ENCODE results near the gene PXMP2. TPM values are rescaled to one million over a fixed set of nuclear protein-coding genes. Genes with fewer than 3 reads are reported as not detected.

PXMP2 gene
- total RNA-seq, 1 experiment from 2014 or later = 17.8 TPM

- H3K56ac ChIP-seq (ENCODE audit: insufficient read length, low read depth, low read length) = no peak overlapping the region
- no peaks in the 10 kb centered on the region for H3K9me3 ChIP-seq (ENCODE audit: control insufficient read depth, low read depth, low read length)
- no peak overlapping the region for H3K27ac ChIP-seq (ENCODE audit: insufficient read length, low read depth, low read length)
- Mint-ChIP-seq H3K36me3 (ENCODE audit: insufficient read depth in 1 of 3, low read depth in 3 of 3) (peaks cover 30 to 73% (median 63%) of the 10 kb centered on the region in 3 experiments; a peak in 6 of 7 replicates), H3K9me3 (no peaks in the 10 kb centered on the region), H3K27me3 (ENCODE audit: low read depth) (no peaks in the 10 kb centered on the region), H3K4me1 (peaks cover 2 to 3% of the 10 kb centered on the region in 2 experiments; a peak in 2 of 4 replicates), H3K4me3 (no peak overlapping the region), H3K27ac (no peak overlapping the region)
- TF ChIP-seq CTCF (conservative IDR thresholded peaks at IDR 0.05) = no peak
- H2AK5ac ChIP-seq (ENCODE audit: insufficient read length, low read length) = no peak overlapping the region
- no peak overlapping the region for H2AFZ ChIP-seq (ENCODE audit: low read length)
- no peak overlapping the region for H3K4me2 ChIP-seq (ENCODE audit: insufficient read depth, insufficient read length, low read length)
- H2BK120ac ChIP-seq (ENCODE audit: low read depth, low read length, poor library complexity, severe bottlenecking) = no peak overlapping the region
- H3K9ac ChIP-seq (ENCODE audit: extremely low read depth, insufficient read length, low read length) = no peak overlapping the region
- no CpG with 5 or more reads among the region's 17 CpGs for WGBS (ENCODE audit: extremely low coverage, insufficient read length, low lambda C conversion rate)
- no peak for DNase-seq
- H3K23ac ChIP-seq (ENCODE audit: insufficient read length, low read depth, low read length) = no peak overlapping the region
- H3T11ph ChIP-seq (ENCODE audit: low read length) = no peak overlapping the region
- no peak overlapping the region for H4K91ac ChIP-seq (ENCODE audit: insufficient read length, low read depth, low read length)
- no peak overlapping the region for H4K8ac ChIP-seq (replicated peaks; ENCODE audit: insufficient read length, low read depth, low read length)
- no peaks in the 10 kb centered on the region for H3K23me2 ChIP-seq (ENCODE audit: insufficient read length, low read depth, low read length, poor library complexity, severe bottlenecking)
- H3K4ac ChIP-seq (ENCODE audit: low read depth, low read length) = no peak overlapping the region
- H2BK15ac ChIP-seq (ENCODE audit: low read depth, low read length) = no peak overlapping the region
- H3K4me1 ChIP-seq (ENCODE audit: insufficient read depth, low read length) = no peaks in the 10 kb centered on the region
- peaks cover 9% of the 10 kb centered on the region; the same call in 1 of the 2 replicates for H3K79me2 ChIP-seq (ENCODE audit: insufficient read depth, low read length)
- H4K5ac ChIP-seq (ENCODE audit: insufficient read length, low read depth, low read length) = no peak overlapping the region
- H4K20me1 ChIP-seq (ENCODE audit: control insufficient read depth, insufficient read depth, insufficient read length) = no peaks in the 10 kb centered on the region
- H2BK20ac ChIP-seq (ENCODE audit: low read depth, low read length, poor library complexity, severe bottlenecking) = no peak overlapping the region
- no peaks in the 10 kb centered on the region for H3K27me3 ChIP-seq (ENCODE audit: insufficient read depth, low read length)
- peaks cover 6% of the 10 kb centered on the region for H3K79me1 ChIP-seq (ENCODE audit: insufficient read depth, low read depth, low read length, poor library complexity, severe bottlenecking)
- no peak overlapping the region for H3K18ac ChIP-seq (ENCODE audit: insufficient read length, low read depth, low read length)
- no peak overlapping the region for H3K14ac ChIP-seq (ENCODE audit: insufficient read depth, low read length)
- no peak overlapping the region for H2BK12ac ChIP-seq (ENCODE audit: insufficient read length, low read depth, low read length)
- no peak overlapping the region for H2BK5ac ChIP-seq (ENCODE audit: insufficient read length, low read length)
Observed at GRCh38 chr12:132717011-132717410, 29.6 kb downstream of the PXMP2 start.

Data from H9 (cell line).